Measurements from ENCODE around the gene FNDC3A.

The FNDC3A gene

DNA sequence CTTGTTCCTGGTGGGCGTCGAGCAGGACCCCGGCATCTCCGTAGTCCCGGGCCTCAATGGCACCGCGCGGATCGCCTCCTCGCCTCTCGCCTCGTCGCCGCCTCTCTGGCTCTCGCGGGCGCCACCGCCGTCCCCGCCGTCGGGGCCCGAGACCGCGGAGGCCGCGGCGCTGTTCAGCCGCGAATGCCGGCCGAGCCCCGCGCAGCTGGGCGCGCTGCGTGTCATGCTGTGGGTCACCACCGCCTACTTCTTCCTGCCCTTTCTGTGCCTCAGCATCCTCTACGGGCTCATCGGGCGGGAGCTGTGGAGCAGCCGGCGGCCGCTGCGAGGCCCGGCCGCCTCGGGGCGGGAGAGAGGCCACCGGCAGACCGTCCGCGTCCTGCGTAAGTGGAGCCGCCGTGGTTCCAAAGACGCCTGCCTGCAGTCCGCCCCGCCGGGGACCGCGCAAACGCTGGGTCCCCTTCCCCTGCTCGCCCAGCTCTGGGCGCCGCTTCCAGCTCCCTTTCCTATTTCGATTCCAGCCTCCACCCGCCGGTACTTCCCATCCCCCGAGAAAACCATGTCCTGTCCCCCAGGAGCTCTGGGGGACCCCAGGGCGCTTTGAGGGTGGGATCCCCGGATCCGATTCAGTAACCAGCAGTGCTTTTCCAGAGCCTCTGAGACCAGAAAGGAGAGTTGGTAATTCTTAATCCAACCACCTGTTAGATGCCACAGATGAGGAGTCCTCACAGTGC is 245.3 kb downstream of the FNDC3A start:
- H3K4me3 ChIP-seq (ENCODE audit: low read depth, low read length): no peak overlapping the region
- TF ChIP-seq, protein P1, sequence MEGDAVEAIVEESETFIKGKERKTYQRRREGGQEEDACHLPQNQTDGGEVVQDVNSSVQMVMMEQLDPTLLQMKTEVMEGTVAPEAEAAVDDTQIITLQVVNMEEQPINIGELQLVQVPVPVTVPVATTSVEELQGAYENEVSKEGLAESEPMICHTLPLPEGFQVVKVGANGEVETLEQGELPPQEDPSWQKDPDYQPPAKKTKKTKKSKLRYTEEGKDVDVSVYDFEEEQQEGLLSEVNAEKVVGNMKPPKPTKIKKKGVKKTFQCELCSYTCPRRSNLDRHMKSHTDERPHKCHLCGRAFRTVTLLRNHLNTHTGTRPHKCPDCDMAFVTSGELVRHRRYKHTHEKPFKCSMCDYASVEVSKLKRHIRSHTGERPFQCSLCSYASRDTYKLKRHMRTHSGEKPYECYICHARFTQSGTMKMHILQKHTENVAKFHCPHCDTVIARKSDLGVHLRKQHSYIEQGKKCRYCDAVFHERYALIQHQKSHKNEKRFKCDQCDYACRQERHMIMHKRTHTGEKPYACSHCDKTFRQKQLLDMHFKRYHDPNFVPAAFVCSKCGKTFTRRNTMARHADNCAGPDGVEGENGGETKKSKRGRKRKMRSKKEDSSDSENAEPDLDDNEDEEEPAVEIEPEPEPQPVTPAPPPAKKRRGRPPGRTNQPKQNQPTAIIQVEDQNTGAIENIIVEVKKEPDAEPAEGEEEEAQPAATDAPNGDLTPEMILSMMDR (IDR thresholded peaks at IDR 0.05; ENCODE audit: insufficient read depth, low read depth, low read length, missing control alignments): no peak
- no peak for DNase-seq (ENCODE audit: low read depth)

DNA sequence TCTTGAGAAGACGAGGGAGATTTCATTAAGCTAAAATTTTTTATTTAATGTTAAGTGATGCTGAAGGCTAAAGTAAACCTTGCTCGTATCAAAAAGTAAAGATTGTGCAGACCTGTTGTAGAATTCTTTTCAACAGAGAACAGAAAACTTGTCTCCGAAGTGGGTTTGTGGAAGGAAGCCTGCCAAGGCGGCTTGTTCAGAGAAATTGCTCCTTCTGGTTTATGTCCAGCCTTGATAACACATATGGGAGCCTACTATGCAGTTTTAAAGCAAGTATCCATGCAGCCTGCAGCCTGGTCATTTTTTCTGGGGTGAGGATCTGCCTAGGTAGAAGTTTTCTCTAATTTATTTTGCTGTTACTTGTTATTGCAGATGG is 245.9 kb downstream of the FNDC3A start:
- TF ChIP-seq, protein P1 (IDR thresholded peaks at IDR 0.05; ENCODE audit: insufficient read depth, low read depth, low read length, missing control alignments): no peak
- no peak for DNase-seq (ENCODE audit: low read depth)
- no peak overlapping the region for H3K4me3 ChIP-seq (ENCODE audit: low read depth, low read length)

DNA sequence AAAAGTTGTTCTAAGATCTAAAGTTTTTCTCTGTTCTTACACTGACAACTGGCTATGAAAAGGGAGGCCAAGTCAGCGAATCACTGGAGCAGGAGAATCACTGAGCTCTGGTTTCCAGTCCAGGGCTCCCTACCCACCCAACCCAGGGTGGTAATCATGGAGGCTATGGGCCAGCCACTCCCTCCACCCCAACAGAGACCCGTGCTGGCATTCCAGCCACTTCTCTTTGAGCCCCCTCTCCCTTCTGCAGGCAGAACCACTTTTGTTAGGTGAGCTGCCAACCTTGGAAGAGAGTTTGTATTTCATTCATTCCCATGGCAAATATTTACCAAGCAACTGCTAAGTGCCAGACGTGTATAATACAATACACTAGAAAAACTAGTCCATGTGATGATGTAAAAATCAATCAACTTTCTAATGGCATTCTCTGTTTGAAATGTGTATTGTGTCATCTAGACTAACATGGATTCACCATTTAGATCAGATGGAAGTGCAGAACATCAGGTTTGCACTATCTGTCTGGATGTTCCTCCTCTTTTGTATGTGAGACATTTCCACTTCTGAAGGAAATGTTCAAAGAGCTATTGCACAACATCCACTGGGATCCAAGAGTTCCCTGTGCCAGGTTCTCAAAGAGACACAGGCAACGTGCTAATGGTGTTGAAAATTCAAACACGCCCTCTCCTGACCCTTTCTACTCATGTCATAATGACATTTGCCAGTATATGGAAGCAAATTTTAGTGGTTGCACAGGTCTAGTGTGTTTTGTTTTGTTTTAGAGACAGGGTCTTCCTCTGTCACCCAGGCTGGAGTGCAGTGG is 249.7 kb downstream of the FNDC3A start:
- TF ChIP-seq, protein P1 (IDR thresholded peaks at IDR 0.05; ENCODE audit: insufficient read depth, low read depth, low read length, missing control alignments): no peak
- no peak for DNase-seq (ENCODE audit: low read depth)

DNA sequence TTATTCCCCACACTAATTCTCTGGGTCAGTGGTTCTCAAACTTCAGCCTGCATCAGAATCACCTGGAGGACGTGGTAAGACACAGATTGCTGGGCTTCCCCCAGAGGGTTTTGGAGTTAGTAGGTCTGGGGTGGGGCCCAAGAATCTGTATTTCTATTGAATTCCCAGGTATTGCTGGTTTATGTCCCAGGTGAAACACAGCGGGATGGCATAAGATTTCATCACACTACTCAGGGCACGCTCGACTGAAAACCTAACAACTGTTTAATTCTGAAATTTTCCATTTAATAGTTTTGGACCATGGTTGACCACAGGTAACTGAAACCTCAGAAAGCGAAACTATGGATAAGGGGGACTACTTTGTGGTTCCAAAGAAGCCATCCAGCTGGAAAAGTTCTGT is 250.9 kb downstream of the FNDC3A start:
- DNase-seq (ENCODE audit: low read depth): no peak
- no peak overlapping the region for H3K4me3 ChIP-seq (ENCODE audit: low read depth, low read length)

More for the DNA sequence above, 249.7 kb downstream of the FNDC3A start:
- no peak overlapping the region for H3K4me3 ChIP-seq (ENCODE audit: low read depth, low read length)

DNA sequence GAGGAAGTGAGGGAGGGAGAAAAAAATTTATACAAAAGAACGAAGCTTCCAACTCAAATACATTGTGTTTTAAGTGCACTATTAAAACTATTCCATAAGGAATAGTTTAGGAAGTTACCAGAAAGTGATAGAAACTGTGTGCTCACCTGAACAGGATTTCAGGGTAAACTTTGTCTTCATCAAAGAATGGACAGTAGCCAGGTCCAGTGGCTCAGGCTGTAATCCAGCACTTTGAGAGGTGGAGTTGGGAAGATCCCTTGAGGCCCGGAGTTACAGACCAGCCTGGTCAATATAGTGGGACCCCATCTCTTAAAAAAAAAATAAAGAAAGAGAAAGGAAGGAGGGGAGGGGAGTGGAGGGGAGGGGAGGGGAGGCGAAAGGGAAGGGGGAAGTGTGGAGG is 259.0 kb downstream of the FNDC3A start:
- no peak overlapping the region for H3K4me3 ChIP-seq (ENCODE audit: low read depth, low read length)
- TF ChIP-seq, protein P1 (IDR thresholded peaks at IDR 0.05; ENCODE audit: insufficient read depth, low read depth, low read length, missing control alignments): no peak
- DNase-seq (ENCODE audit: low read depth): no peak

More for the DNA sequence above, 250.9 kb downstream of the FNDC3A start:
- TF ChIP-seq, protein P1 (IDR thresholded peaks at IDR 0.05; ENCODE audit: insufficient read depth, low read depth, low read length, missing control alignments): no peak

DNA sequence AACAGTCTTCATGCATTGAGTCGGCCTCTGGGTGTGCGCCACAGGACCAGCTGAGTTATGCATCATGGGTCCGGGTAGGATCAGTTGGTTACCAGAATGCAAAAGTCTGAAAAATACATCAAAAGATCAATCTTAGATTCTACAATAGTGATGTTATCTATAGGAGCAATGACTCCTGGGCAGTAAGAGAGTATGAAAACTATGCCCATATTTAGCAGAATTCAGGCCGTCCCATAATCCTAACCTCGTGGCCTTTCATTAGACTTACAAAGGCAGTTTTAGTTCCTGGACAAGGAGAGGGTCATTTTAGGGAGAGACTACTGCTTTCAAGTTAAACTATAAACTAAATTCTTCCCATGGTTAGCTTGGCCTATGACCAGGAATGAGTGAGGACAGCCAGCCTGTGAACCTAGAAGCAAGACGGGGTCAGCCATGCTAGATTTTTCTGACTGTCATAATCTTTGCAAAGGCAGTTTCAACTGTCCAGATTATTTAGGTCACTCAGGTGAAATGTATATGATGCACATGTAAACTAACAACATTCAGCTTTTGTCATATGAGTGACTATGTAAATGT is 260.2 kb downstream of the FNDC3A start:
- TF ChIP-seq, protein P1 (IDR thresholded peaks at IDR 0.05; ENCODE audit: insufficient read depth, low read depth, low read length, missing control alignments): no peak
- DNase-seq (ENCODE audit: low read depth): no peak

More for the DNA sequence above, 260.2 kb downstream of the FNDC3A start:
- no peak overlapping the region for H3K4me3 ChIP-seq (ENCODE audit: low read depth, low read length)
